IMR-90 (cell line): ENCODE data around the gene TPO. TPM values are rescaled to one million over a fixed set of nuclear protein-coding genes. Genes with fewer than 3 reads are reported as not detected.

Experiments
- ATAC-seq: fragments of 200-7000 bp; cut with Tn5 transposase; 2 replicates; pipeline ENCODE4 v1.9.1; 2020; ENCODE audit warnings: low read depth, mild to moderate bottlenecking, moderate library complexity
- BruUV-seq: library from RNA; stranded (reverse); fragments of 400-500 nt; replicated peaks from 2 replicates; lab custom pipeline; 2021; lab: Mats Ljungman, UMichigan
- CTCF ChIA-PET: fragments of 300-600 bp; formaldehyde crosslinking; extraction: SDS; loops from one replicate; lab custom pipeline; 2021; ENCODE audit warnings: antibody characterized with exemption; lab: Yijun Ruan, JAX
- POLR2A ChIA-PET: fragments of 300-600 bp; sonication (Branson Sonifier 250); formaldehyde crosslinking; loops from one replicate; lab custom pipeline; 2022; ENCODE audit warnings: antibody characterized with exemption; ENCODE audit not compliant: unreplicated experiment; lab: Charles Lee
- DNase-seq: peaks from one replicate; pipeline ENCODE4 v3.0.0; 2013
- H2AFZ ChIP-seq: replicated peaks from 2 replicates; pipeline ENCODE3; 2013; ENCODE audit warnings: low read length, mild to moderate bottlenecking; ENCODE audit not compliant: poor library complexity
- H2AK5ac ChIP-seq: 2 replicates; pipeline ENCODE4 v1.6.1; 2013; ENCODE audit warnings: low read depth, low read length, inconsistent platforms
- H2AK9ac ChIP-seq: replicated peaks from 2 replicates; pipeline ENCODE3; 2013; ENCODE audit warnings: mild to moderate bottlenecking, low read depth, low read length, moderate library complexity; ENCODE audit not compliant: poor library complexity
- H2BK120ac ChIP-seq: 2 replicates; pipeline ENCODE4 v1.6.1; 2013; ENCODE audit warnings: low read depth, low read length, inconsistent platforms
- H2BK15ac ChIP-seq: 3 replicates; pipeline ENCODE4 v1.6.1; 2013; ENCODE audit warnings: low read depth, low read length, inconsistent platforms
- H2BK20ac ChIP-seq: 2 replicates; pipeline ENCODE4 v1.6.1; 2013; ENCODE audit warnings: low read depth, mild to moderate bottlenecking, inconsistent platforms, low read length, moderate library complexity
- H2BK5ac ChIP-seq: 2 replicates; pipeline ENCODE4 v1.6.1; 2013; ENCODE audit warnings: mild to moderate bottlenecking, low read depth, low read length, inconsistent platforms; ENCODE audit not compliant: poor library complexity, severe bottlenecking
- H3K14ac ChIP-seq: replicated peaks from 2 replicates; pipeline ENCODE4 v1.6.1; 2013; ENCODE audit warnings: low read depth, low read length, inconsistent platforms
- H3K18ac ChIP-seq: 2 replicates; pipeline ENCODE4 v1.6.1; 2013; ENCODE audit warnings: low read depth, low read length, control low read depth
- H3K23ac ChIP-seq: 2 replicates; pipeline ENCODE4 v1.6.1; 2013; ENCODE audit warnings: low read depth, low read length, inconsistent platforms
- H3K27ac ChIP-seq: 2 replicates; pipeline ENCODE4 v1.5.1; 2013; ENCODE audit warnings: mild to moderate bottlenecking, control low read depth, low read length; ENCODE audit not compliant: insufficient read depth
- H3K27me3 ChIP-seq: 2 replicates; pipeline ENCODE4 v1.6.1; 2013; ENCODE audit warnings: low read length; ENCODE audit not compliant: control insufficient read depth, insufficient read depth
- H3K36me3 ChIP-seq: 2 replicates; pipeline ENCODE4 v1.6.1; 2013; ENCODE audit warnings: low read length, mixed read lengths; ENCODE audit not compliant: control insufficient read depth, insufficient read depth
- H3K4ac ChIP-seq: 2 replicates; pipeline ENCODE4 v1.6.1; 2013; ENCODE audit warnings: low read depth, low read length, inconsistent platforms
- H3K4me1 ChIP-seq: 2 replicates; pipeline ENCODE4 v1.6.1; 2013; ENCODE audit warnings: low read length, mixed read lengths; ENCODE audit not compliant: control insufficient read depth, insufficient read depth
- H3K4me2 ChIP-seq: 2 replicates; pipeline ENCODE4 v1.6.1; 2013; ENCODE audit warnings: low read depth, mild to moderate bottlenecking, control low read depth, low read length, moderate library complexity
- H3K4me3 ChIP-seq: 2 replicates; pipeline ENCODE4 v1.5.1; 2013; ENCODE audit warnings: low read depth, mild to moderate bottlenecking, control low read depth, low read length, moderate library complexity; ENCODE audit not compliant: insufficient read depth
- H3K56ac ChIP-seq: 2 replicates; pipeline ENCODE4 v1.6.1; 2013; ENCODE audit warnings: low read length, inconsistent platforms; ENCODE audit not compliant: insufficient read depth; ENCODE audit errors: extremely low read depth
- H3K79me1 ChIP-seq, 2 experiments: 2 replicates each; pipeline ENCODE4 v1.6.1; 2013; ENCODE audit warnings: low read length in 2 of 2, inconsistent platforms in 1 of 2, low read depth in 1 of 2
- H3K9ac ChIP-seq: 2 replicates; pipeline ENCODE4 v1.6.1; 2013; ENCODE audit warnings: low read depth, low read length, control low read depth
- H3K9me1 ChIP-seq: 2 replicates; pipeline ENCODE4 v1.6.1; 2013; ENCODE audit warnings: low read length, inconsistent platforms; ENCODE audit not compliant: insufficient read depth
- H3K9me3 ChIP-seq: 2 replicates; pipeline ENCODE4 v1.6.1; 2013; ENCODE audit warnings: low read length; ENCODE audit not compliant: control insufficient read depth, insufficient read depth
- H4K20me1 ChIP-seq: 2 replicates; pipeline ENCODE4 v1.6.1; 2013; ENCODE audit warnings: low read length, inconsistent platforms; ENCODE audit not compliant: insufficient read depth
- H4K5ac ChIP-seq: 2 replicates; pipeline ENCODE4 v1.6.1; 2013; ENCODE audit warnings: mild to moderate bottlenecking, low read depth, low read length, control low read depth
- H4K8ac ChIP-seq, 2 experiments: 2 replicates each; pipeline ENCODE4 v1.6.1; 2013; ENCODE audit warnings: low read depth in 2 of 2, low read length in 2 of 2, control low read depth in 1 of 2, inconsistent platforms in 1 of 2
- H4K91ac ChIP-seq: 2 replicates; pipeline ENCODE4 v1.6.1; 2013; ENCODE audit warnings: low read depth, low read length, inconsistent platforms; ENCODE audit not compliant: insufficient read depth
- BHLHE40 ChIP-seq: fragments of 150-350 bp; IDR thresholded peaks from 2 replicates; pipeline ENCODE4 v1.6.1; 2016; ENCODE audit warnings: mild to moderate bottlenecking, low read depth, low read length
- CEBPB ChIP-seq: IDR thresholded peaks from 2 replicates; pipeline ENCODE4 v1.6.1; 2012; ENCODE audit warnings: low read depth, low read length, improper control_type of control experiment
- CHD1 ChIP-seq: IDR thresholded peaks from 2 replicates; pipeline ENCODE4 v1.6.1; 2012; ENCODE audit warnings: low read depth, low read length, improper control_type of control experiment
- FOS ChIP-seq: fragments of 150-350 bp; IDR thresholded peaks from 2 replicates; pipeline ENCODE4 v1.6.1; 2016; ENCODE audit warnings: low read depth, low read length
- MAFK ChIP-seq: IDR thresholded peaks from 2 replicates; pipeline ENCODE4 v1.6.1; 2012; ENCODE audit warnings: low read depth, low read length, improper control_type of control experiment
- NFE2L2 ChIP-seq: fragments of 150-350 bp; IDR thresholded peaks from 2 replicates; pipeline ENCODE4 v1.6.1; 2016; ENCODE audit warnings: low read depth, mild to moderate bottlenecking, low read length
- POLR2A ChIP-seq: IDR thresholded peaks from 2 replicates; pipeline ENCODE4 v1.6.1; 2012; ENCODE audit warnings: mild to moderate bottlenecking, low read depth, low read length
- RAD21 ChIP-seq: IDR thresholded peaks from 2 replicates; pipeline ENCODE4 v1.6.1; 2012; ENCODE audit warnings: low read length, improper control_type of control experiment
- RCOR1 ChIP-seq: IDR thresholded peaks from 2 replicates; pipeline ENCODE4 v1.6.1; 2012; ENCODE audit warnings: mild to moderate bottlenecking, low read length, improper control_type of control experiment; ENCODE audit not compliant: insufficient replicate concordance
- RFX5 ChIP-seq: IDR thresholded peaks from 2 replicates; pipeline ENCODE4 v1.8.0; 2012; ENCODE audit warnings: low read depth, mild to moderate bottlenecking, low read length, moderate library complexity
- SMC3 ChIP-seq: fragments of 150-350 bp; IDR thresholded peaks from 2 replicates; pipeline ENCODE4 v1.6.1; 2016; ENCODE audit warnings: low read depth, mild to moderate bottlenecking, antibody characterized with exemption, low read length, moderate library complexity
- WGBS, 2 experiments: methylation state at CpG; one replicate each; pipeline versions ENCODE4 v1.1.5 to v1.1.7; 2013; ENCODE audit warnings: missing lambda C conversion rate in 2 of 2; ENCODE audit not compliant: insufficient read length in 1 of 2; ENCODE audit errors: extremely low coverage in 2 of 2; 5-methylcytosine and 5-hydroxymethylcytosine counted together
- dilution Hi-C: fragments of 300-500 bp; cut with HindIII; formaldehyde crosslinking; loops from one replicate; pipeline ENCODE4 v1.14.3; 2018; ENCODE audit warnings: low sequenced_read_pairs; ENCODE audit not compliant: unreplicated experiment
- in situ Hi-C: fragments of 300-500 bp; cut with MboI; formaldehyde crosslinking; loops from 3 replicates; pipeline ENCODE4 v1.14.3; 2019; ENCODE audit warnings: low sequenced_read_pairs, inconsistent platforms, mixed read lengths
- intact Hi-C: fragments of 100-400 bp; cut with micrococcal nuclease; formaldehyde crosslinking; loops from 2 replicates; pipeline ENCODE4 v1.10.0; 2022
- polyA plus RNA-seq, 3 experiments: library from polyadenylated mRNA; depleted of rRNA; stranded (reverse); fragments of >200 nt; gene quantifications; 2 replicates each; pipeline ENCODE4 v1.2.3, GENCODE V29; 2012; ENCODE audit warnings: low replicate concordance in 1 of 3
- total RNA-seq: library from RNA; depleted of rRNA; stranded (reverse); fragments of >200 nt; gene quantifications from 2 replicates; pipeline ENCODE4 v1.2.3, GENCODE V29; 2012
- TF ChIP-seq, protein P1 (sequence below): fragments of 150-350 bp; IDR thresholded peaks from 2 replicates; pipeline ENCODE4 v1.6.1; 2016; ENCODE audit warnings: low read depth, mild to moderate bottlenecking, low read length, moderate library complexity, borderline replicate concordance
- TF ChIP-seq, protein P2 (sequence below): fragments of 150-350 bp; IDR thresholded peaks from 2 replicates; pipeline ENCODE4 v1.6.1; 2017; ENCODE audit warnings: mild to moderate bottlenecking, antibody characterized with exemption, low read length, low read depth
- TF ChIP-seq, protein P3 (sequence below): conservative IDR thresholded peaks from 2 replicates; pipeline ENCODE4 v1.5.1; 2012; ENCODE audit warnings: mild to moderate bottlenecking, low read depth, low read length, improper control_type of control experiment

The TPO gene
- total and polyA plus RNA-seq, 2 of the 4 experiments (the other 2 are of a cell fraction) = not detected

DNA sequence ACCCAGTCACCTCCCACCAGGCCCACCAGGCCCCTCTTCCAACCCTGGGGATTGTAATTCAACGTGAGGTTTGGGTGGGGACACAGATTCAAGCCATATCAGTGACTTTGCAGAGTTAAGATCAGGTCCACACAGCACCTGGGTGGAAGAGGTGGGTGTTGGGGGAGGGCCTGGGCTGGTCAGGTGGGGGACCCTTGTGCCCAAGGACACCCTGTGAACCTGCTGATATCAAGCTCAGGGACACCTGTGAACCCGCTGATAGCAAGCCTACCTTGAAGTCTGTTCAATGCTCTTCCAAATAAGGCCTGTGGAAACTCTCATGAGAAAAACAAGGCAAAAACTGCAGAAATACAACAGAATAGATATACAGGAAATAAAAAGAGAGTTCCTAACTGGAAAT is 19.9 kb upstream of the TPO start:
- no peaks in the 10 kb centered on the region for H3K27me3 ChIP-seq
- H4K8ac ChIP-seq = no peak overlapping the region
- H3K9me3 ChIP-seq = peaks cover 16% of the 10 kb centered on the region
- no peak overlapping the region for H2BK120ac ChIP-seq
- H4K5ac ChIP-seq = no peak overlapping the region
- in situ Hi-C loops = no loop called here
- H2BK20ac ChIP-seq = no peak overlapping the region
- H2BK15ac ChIP-seq = no peak overlapping the region
- H2AFZ ChIP-seq = no peak overlapping the region
- H3K27ac ChIP-seq = no peak overlapping the region
- H2AK5ac ChIP-seq = no peak overlapping the region
- no peaks in the 10 kb centered on the region for H3K9me1 ChIP-seq
- DNase-seq (no peak), ATAC-seq (no peak)
- H2AK9ac ChIP-seq = no peak overlapping the region
- no peak overlapping the region for H3K14ac ChIP-seq
- no peak overlapping the region for H3K23ac ChIP-seq
- WGBS, 2 experiments = no CpG with 5 or more reads among the region's 2 CpGs
- BruUV-seq = no TSS peak
- no peaks in the 10 kb centered on the region for H4K20me1 ChIP-seq
- H3K4me3 ChIP-seq = no peak overlapping the region
- no peak overlapping the region for H3K56ac ChIP-seq
- H3K4ac ChIP-seq = no peak overlapping the region
- no peaks in the 10 kb centered on the region for H3K4me1 ChIP-seq
- no peak overlapping the region for H3K18ac ChIP-seq
- no peak overlapping the region for H4K91ac ChIP-seq
- H3K4me2 ChIP-seq = no peak overlapping the region
- CTCF ChIA-PET = no interaction called here
- POLR2A ChIA-PET = no interaction called here
- no peak overlapping the region for H3K9ac ChIP-seq
- H2BK5ac ChIP-seq = no peak overlapping the region
- H3K79me1 ChIP-seq = no peaks in the 10 kb centered on the region
- no peaks in the 10 kb centered on the region for H3K36me3 ChIP-seq
- intact Hi-C loops = no loop called here
- dilution Hi-C loops = no loop called here
- TF ChIP-seq FOS (no peak), RCOR1 (no peak), CEBPB (no peak), POLR2A (no peak), SMC3 (no peak), RAD21 (no peak), MAFK (no peak), BHLHE40 (no peak), NFE2L2 (no peak), CHD1 (no peak), RFX5 (no peak)
- TF ChIP-seq, protein P1, sequence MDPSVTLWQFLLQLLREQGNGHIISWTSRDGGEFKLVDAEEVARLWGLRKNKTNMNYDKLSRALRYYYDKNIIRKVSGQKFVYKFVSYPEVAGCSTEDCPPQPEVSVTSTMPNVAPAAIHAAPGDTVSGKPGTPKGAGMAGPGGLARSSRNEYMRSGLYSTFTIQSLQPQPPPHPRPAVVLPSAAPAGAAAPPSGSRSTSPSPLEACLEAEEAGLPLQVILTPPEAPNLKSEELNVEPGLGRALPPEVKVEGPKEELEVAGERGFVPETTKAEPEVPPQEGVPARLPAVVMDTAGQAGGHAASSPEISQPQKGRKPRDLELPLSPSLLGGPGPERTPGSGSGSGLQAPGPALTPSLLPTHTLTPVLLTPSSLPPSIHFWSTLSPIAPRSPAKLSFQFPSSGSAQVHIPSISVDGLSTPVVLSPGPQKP = no peak
- TF ChIP-seq, protein P2, sequence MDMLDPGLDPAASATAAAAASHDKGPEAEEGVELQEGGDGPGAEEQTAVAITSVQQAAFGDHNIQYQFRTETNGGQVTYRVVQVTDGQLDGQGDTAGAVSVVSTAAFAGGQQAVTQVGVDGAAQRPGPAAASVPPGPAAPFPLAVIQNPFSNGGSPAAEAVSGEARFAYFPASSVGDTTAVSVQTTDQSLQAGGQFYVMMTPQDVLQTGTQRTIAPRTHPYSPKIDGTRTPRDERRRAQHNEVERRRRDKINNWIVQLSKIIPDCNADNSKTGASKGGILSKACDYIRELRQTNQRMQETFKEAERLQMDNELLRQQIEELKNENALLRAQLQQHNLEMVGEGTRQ = no peak
- TF ChIP-seq, protein P3, sequence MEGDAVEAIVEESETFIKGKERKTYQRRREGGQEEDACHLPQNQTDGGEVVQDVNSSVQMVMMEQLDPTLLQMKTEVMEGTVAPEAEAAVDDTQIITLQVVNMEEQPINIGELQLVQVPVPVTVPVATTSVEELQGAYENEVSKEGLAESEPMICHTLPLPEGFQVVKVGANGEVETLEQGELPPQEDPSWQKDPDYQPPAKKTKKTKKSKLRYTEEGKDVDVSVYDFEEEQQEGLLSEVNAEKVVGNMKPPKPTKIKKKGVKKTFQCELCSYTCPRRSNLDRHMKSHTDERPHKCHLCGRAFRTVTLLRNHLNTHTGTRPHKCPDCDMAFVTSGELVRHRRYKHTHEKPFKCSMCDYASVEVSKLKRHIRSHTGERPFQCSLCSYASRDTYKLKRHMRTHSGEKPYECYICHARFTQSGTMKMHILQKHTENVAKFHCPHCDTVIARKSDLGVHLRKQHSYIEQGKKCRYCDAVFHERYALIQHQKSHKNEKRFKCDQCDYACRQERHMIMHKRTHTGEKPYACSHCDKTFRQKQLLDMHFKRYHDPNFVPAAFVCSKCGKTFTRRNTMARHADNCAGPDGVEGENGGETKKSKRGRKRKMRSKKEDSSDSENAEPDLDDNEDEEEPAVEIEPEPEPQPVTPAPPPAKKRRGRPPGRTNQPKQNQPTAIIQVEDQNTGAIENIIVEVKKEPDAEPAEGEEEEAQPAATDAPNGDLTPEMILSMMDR = no peak
